DMS 273 treated with DMSO at 0.1 percent for 48 hours (cell line): ENCODE measurements around the gene PLCD3.
A peak's percentile ranks its signal among the peaks of the same experiment; 100 is the strongest.

Experiments
- DNase-seq: peaks from one replicate; lab custom pipeline; 2025; lab: John Stamatoyannopoulos, UW

The PLCD3 gene

GRCh38 chr17:45073414-45074070 lies 58.8 kb downstream of the PLCD3 start:
- DNase-seq: peak; percentile 79

- DNase-seq: no peak
Observed at GRCh38 chr17:45070809-45071208, 61.5 kb downstream of the PLCD3 start.

GRCh38 chr17:45070001-45070400 lies 62.3 kb downstream of the PLCD3 start:
- no peak for DNase-seq

- DNase-seq: no peak
Observed at GRCh38 chr17:45067637-45068036, 64.7 kb downstream of the PLCD3 start.

GRCh38 chr17:45063198-45063597 lies 69.1 kb downstream of the PLCD3 start:
- no peak for DNase-seq

- DNase-seq: no peak
Observed at GRCh38 chr17:45061606-45062205, 70.6 kb downstream of the PLCD3 start.

GRCh38 chr17:45060797-45061605 lies 71.3 kb downstream of the PLCD3 start, which contains the start of gene NMT1:
Gene NMT1, plus strand, starts transcription at chr17:45061317. Its CDS starts 13 bp downstream, at chr17:45061330.
- peak; percentile 99 for DNase-seq

GRCh38 chr17:45060382-45060796 lies 71.9 kb downstream of the PLCD3 start:
- DNase-seq: no peak
